GM23248 (cell line): ENCODE measurements around the gene SH2D3C.

ENCODE experiments used
- EZH2 ChIP-seq: fragments of 200-600 bp; sonication (generic); IDR thresholded peaks from 2 replicates; pipeline ENCODE4 v1.6.1; 2018; ENCODE audit warnings: antibody characterized with exemption, mild to moderate bottlenecking; ENCODE audit not compliant: insufficient read depth, poor library complexity, severe bottlenecking
- EZH2phosphoT487 ChIP-seq: fragments of 200-600 bp; sonication (generic); IDR thresholded peaks from 2 replicates; pipeline ENCODE4 v1.6.1; 2018; ENCODE audit warnings: antibody characterized with exemption, moderate library complexity, mild to moderate bottlenecking, low read depth; ENCODE audit not compliant: insufficient read depth

- TF ChIP-seq EZH2phosphoT487: no peak
- no peak for TF ChIP-seq EZH2
Measured at GRCh38 chr9:127802576-127803443, 24.3 kb upstream of the SH2D3C start, which contains the start of gene FPGS.
